Right kidney (tissue), 1 donor: Measurements from ENCODE around the gene RILPL1.

Experiments used
- DNase-seq: peaks from one replicate; pipeline ENCODE4 v3.0.0-alpha.2; 2016

The RILPL1 gene

DNA sequence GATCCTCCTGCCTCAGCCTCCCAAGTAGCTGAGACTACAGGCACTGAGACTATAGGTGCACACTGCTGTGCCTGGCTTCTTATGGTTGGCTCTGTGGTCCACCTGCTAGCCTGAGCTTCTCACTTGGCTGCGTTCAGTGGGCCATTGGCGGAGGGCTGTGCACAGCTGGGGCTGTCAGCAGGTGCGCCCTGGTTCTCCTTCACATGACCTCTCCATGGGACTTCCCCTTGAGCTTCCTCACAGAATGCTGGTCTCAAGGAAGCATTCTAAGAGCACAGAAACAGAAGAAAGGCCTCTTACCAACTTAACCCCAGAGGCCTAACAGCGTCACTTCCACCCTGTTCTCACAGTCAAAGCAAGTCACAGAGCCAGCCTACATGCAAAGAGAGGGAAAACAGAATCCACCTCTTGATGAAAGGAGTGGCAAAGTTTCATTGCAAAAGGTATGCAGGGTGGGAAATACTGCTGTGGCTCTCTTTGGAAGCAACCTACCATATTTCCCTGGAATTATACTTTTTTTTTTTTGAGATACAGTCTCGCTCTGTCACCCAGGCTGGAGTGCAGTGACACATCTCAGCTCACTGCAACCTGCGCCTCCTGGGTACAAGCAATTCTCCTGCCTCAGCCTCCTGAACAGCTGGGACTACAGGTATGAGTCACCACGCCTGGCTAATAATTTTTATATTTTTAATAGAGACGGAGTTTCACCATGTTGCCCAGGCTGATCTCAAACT lies 106.3 kb downstream of the RILPL1 start:
- no peak for DNase-seq

DNA sequence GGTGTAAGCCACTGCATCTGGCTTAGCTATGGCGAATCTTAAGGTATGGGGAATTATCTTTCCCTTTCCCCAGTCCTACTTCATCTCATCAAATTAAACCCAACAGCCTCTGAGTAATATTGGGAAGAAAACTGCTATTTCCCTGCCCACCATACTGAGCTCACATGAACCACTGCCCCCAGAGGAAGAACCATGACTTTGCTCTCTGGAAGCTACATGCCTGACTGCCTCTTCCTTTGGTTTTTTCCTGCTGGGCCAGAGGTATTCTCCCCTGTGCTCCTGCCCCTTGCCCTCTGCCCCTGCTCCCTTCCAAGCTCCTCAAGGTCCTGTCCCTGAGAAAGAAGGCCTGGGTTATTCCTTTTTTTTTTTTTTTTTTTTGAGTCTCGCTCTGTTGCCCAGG lies 112.2 kb downstream of the RILPL1 start:
- no peak for DNase-seq
